CD8-positive, alpha-beta memory T cell (primary cell): ENCODE measurements around the gene NAP1L1. TPM values are rescaled to one million over a fixed set of nuclear protein-coding genes. Genes with fewer than 3 reads are reported as not detected.

Experiments
- CTCF ChIA-PET: fragments of 350-600 bp; sonication (Branson Sonifier 250); formaldehyde crosslinking; loops from one replicate; lab custom pipeline; 2021; ENCODE audit warnings: antibody characterized with exemption; lab: Charles Lee
- POLR2A ChIA-PET: fragments of 350-600 bp; sonication (Branson Sonifier 250); formaldehyde crosslinking; loops from one replicate; lab custom pipeline; 2021; ENCODE audit warnings: antibody characterized with exemption; lab: Charles Lee
- DNase-seq, 5 donors: peaks; one replicate each; pipeline versions ENCODE4 v3.0.0 to v3.0.0-alpha.2; 2020 to 2022; ENCODE audit warnings: mixed read lengths in 1 of 5
- H3K27ac ChIP-seq: one replicate; pipeline ENCODE4 v1.7.0; 2013; ENCODE audit warnings: low read depth, mild to moderate bottlenecking, low read length, moderate library complexity
- H3K27me3 ChIP-seq: 2 replicates; pipeline ENCODE4 v1.7.0; 2013; ENCODE audit warnings: low read length, mild to moderate bottlenecking; ENCODE audit not compliant: insufficient read depth, poor library complexity, severe bottlenecking
- H3K36me3 ChIP-seq: 2 replicates; pipeline ENCODE4 v1.7.0; 2013; ENCODE audit warnings: mild to moderate bottlenecking, low read length, moderate library complexity; ENCODE audit not compliant: insufficient read depth
- H3K4me1 ChIP-seq: 2 replicates; pipeline ENCODE4 v1.7.0; 2013; ENCODE audit warnings: mild to moderate bottlenecking, low read length, moderate library complexity; ENCODE audit not compliant: insufficient read depth
- H3K4me3 ChIP-seq: 2 replicates; pipeline ENCODE4 v1.7.0; 2013; ENCODE audit warnings: mild to moderate bottlenecking, low read length
- H3K9me3 ChIP-seq: 2 replicates; pipeline ENCODE4 v1.7.0; 2013; ENCODE audit warnings: mild to moderate bottlenecking, low read length
- H3K27ac Mint-ChIP-seq, 8 donors: one replicate each; pipeline ENCODE4 v1.8.0; 2020 to 2021; ENCODE audit warnings: mixed read lengths in 8 of 8, mild to moderate bottlenecking in 6 of 8, inconsistent platforms in 3 of 8, moderate library complexity in 3 of 8
- H3K27me3 Mint-ChIP-seq, 2 donors: one replicate each; pipeline ENCODE4 v1.8.0; 2020 to 2021; ENCODE audit warnings: mixed read lengths in 2 of 2, mild to moderate bottlenecking in 1 of 2, moderate library complexity in 1 of 2
- H3K36me3 Mint-ChIP-seq, 3 donors: one replicate each; pipeline ENCODE4 v1.8.0; 2020 to 2021; ENCODE audit warnings: mixed read lengths in 3 of 3, inconsistent platforms in 1 of 3, mild to moderate bottlenecking in 1 of 3
- H3K4me1 Mint-ChIP-seq, 3 donors: one replicate each; pipeline ENCODE4 v1.8.0; 2020 to 2021; ENCODE audit warnings: mixed read lengths in 3 of 3, inconsistent platforms in 1 of 3, mild to moderate bottlenecking in 1 of 3
- H3K4me3 Mint-ChIP-seq, 7 donors: one replicate each; pipeline ENCODE4 v1.8.0; 2020 to 2021; ENCODE audit warnings: mixed read lengths in 7 of 7, mild to moderate bottlenecking in 6 of 7, moderate library complexity in 4 of 7, inconsistent platforms in 2 of 7
- H3K9me3 Mint-ChIP-seq, 5 donors: one replicate each; pipeline ENCODE4 v1.8.0; 2020 to 2022; ENCODE audit warnings: mixed read lengths in 5 of 5, mild to moderate bottlenecking in 3 of 5, moderate library complexity in 2 of 5, inconsistent platforms in 1 of 5
- polyA plus RNA-seq: library from polyadenylated mRNA; unstranded; fragments of 300-500 nt; fragmentation: Illumina TruSeq; gene quantifications from one replicate; pipeline ENCODE4 v1.2.3, GENCODE V29; 2021
- total RNA-seq, 2 experiments: library from RNA; stranded (reverse); gene quantifications; one replicate each; pipeline ENCODE4 v1.2.3, GENCODE V29; 2021

NAP1L1 gene
- total and polyA plus RNA-seq, 3 experiments from 2014 or later = 166 to 964 (median 926) TPM

- H3K4me1 ChIP-seq = no peaks in the 10 kb centered on the region
- H3K27ac Mint-ChIP-seq = no peak overlapping the region
- ChIA-PET POLR2A (no interaction called here), CTCF (interaction anchor here (1.3 kb wide), 1 partner anchor 623 kb away, joined by 4 read pairs; no protein-coding TSS in a partner anchor)
- peaks cover 0 to 6% (median 5%) of the 10 kb centered on the region in 3 donors for H3K4me1 Mint-ChIP-seq
- H3K4me3 Mint-ChIP-seq = no peak overlapping the region
- H3K27me3 Mint-ChIP-seq = no peaks in the 10 kb centered on the region
- no peaks in the 10 kb centered on the region for H3K36me3 ChIP-seq
- no peak overlapping the region for H3K4me3 ChIP-seq
- no peaks in the 10 kb centered on the region for H3K36me3 Mint-ChIP-seq
- H3K27ac ChIP-seq = no peak overlapping the region
- H3K9me3 ChIP-seq = no peaks in the 10 kb centered on the region
- no peaks in the 10 kb centered on the region for H3K9me3 Mint-ChIP-seq
- no peak for DNase-seq
- H3K27me3 ChIP-seq = no peaks in the 10 kb centered on the region
Observed at GRCh38 chr12:75998292-75999063, 86.0 kb downstream of the NAP1L1 start.

- no peak overlapping the region for H3K4me3 Mint-ChIP-seq
- Histone ChIP-seq H3K9me3 (no peaks in the 10 kb centered on the region), H3K4me1 (no peaks in the 10 kb centered on the region), H3K36me3 (no peaks in the 10 kb centered on the region), H3K4me3 (no peak overlapping the region), H3K27ac (no peak overlapping the region), H3K27me3 (no peaks in the 10 kb centered on the region)
- H3K9me3 Mint-ChIP-seq = no peaks in the 10 kb centered on the region
- no peak for DNase-seq
- no peaks in the 10 kb centered on the region for H3K27me3 Mint-ChIP-seq
- H3K36me3 Mint-ChIP-seq = no peaks in the 10 kb centered on the region
- no peak overlapping the region for H3K27ac Mint-ChIP-seq
- peaks cover 0 to 6% (median 5%) of the 10 kb centered on the region in 3 donors for H3K4me1 Mint-ChIP-seq
- POLR2A ChIA-PET = no interaction called here
- CTCF ChIA-PET = interaction anchor here (1.3 kb wide), 1 partner anchor 624 kb away, joined by 4 read pairs; no protein-coding TSS in a partner anchor
Observed at GRCh38 chr12:75997658-75998057, 86.8 kb downstream of the NAP1L1 start.

GRCh38 chr12:75996861-75997447 lies 87.5 kb downstream of the NAP1L1 start:
- no peak overlapping the region for H3K4me3 ChIP-seq
- DNase-seq = no peak
- no peaks in the 10 kb centered on the region for H3K36me3 ChIP-seq
- ChIA-PET POLR2A (no interaction called here), CTCF (no interaction called here)
- no peaks in the 10 kb centered on the region for H3K9me3 ChIP-seq
- Mint-ChIP-seq H3K27ac (no peak overlapping the region), H3K36me3 (no peaks in the 10 kb centered on the region), H3K27me3 (peaks cover 0 to 2% of the 10 kb centered on the region in 2 donors), H3K4me1 (peaks cover 0 to 6% (median 5%) of the 10 kb centered on the region in 3 donors), H3K4me3 (no peak overlapping the region), H3K9me3 (no peaks in the 10 kb centered on the region)
- no peak overlapping the region for H3K27ac ChIP-seq
- no peaks in the 10 kb centered on the region for H3K4me1 ChIP-seq
- no peaks in the 10 kb centered on the region for H3K27me3 ChIP-seq

GRCh38 chr12:75995691-75996090 lies 88.8 kb downstream of the NAP1L1 start:
- no peaks in the 10 kb centered on the region for H3K27me3 ChIP-seq
- no peak overlapping the region for H3K4me3 ChIP-seq
- no peak overlapping the region for H3K27ac ChIP-seq
- Mint-ChIP-seq H3K9me3 (no peaks in the 10 kb centered on the region), H3K4me3 (no peak overlapping the region), H3K36me3 (no peaks in the 10 kb centered on the region), H3K27me3 (peaks cover 0 to 4% of the 10 kb centered on the region in 2 donors), H3K27ac (peak overlapping the region in 1 of 8 donors; percentile 11), H3K4me1 (peaks cover 0 to 6% (median 5%) of the 10 kb centered on the region in 3 donors)
- H3K4me1 ChIP-seq = no peaks in the 10 kb centered on the region
- ChIA-PET CTCF (no interaction called here), POLR2A (no interaction called here)
- DNase-seq = no peak
- no peaks in the 10 kb centered on the region for H3K36me3 ChIP-seq
- H3K9me3 ChIP-seq = no peaks in the 10 kb centered on the region

- Histone ChIP-seq H3K4me1 (no peaks in the 10 kb centered on the region), H3K9me3 (no peaks in the 10 kb centered on the region), H3K27ac (no peak overlapping the region), H3K4me3 (no peak overlapping the region), H3K36me3 (no peaks in the 10 kb centered on the region), H3K27me3 (no peaks in the 10 kb centered on the region)
- Mint-ChIP-seq H3K4me3 (no peak overlapping the region), H3K4me1 (peaks cover 0 to 6% (median 5%) of the 10 kb centered on the region in 3 donors), H3K9me3 (no peaks in the 10 kb centered on the region), H3K36me3 (no peaks in the 10 kb centered on the region), H3K27me3 (peaks cover 0 to 4% of the 10 kb centered on the region in 2 donors), H3K27ac (no peak overlapping the region)
- ChIA-PET POLR2A (no interaction called here), CTCF (no interaction called here)
- no peak for DNase-seq
Observed at GRCh38 chr12:75994069-75994740, 90.3 kb downstream of the NAP1L1 start.

- DNase-seq = no peak
- CTCF ChIA-PET = no interaction called here
- Mint-ChIP-seq H3K4me1 (peaks cover 0 to 6% (median 5%) of the 10 kb centered on the region in 3 donors), H3K9me3 (peaks cover 0 to 7% (median 0%) of the 10 kb centered on the region in 5 donors), H3K27me3 (peaks cover 0 to 4% of the 10 kb centered on the region in 2 donors), H3K4me3 (no peak overlapping the region), H3K36me3 (peaks cover 0 to 12% (median 0%) of the 10 kb centered on the region in 3 donors), H3K27ac (peak overlapping the region in 1 of 8 donors; percentile 14)
- no peaks in the 10 kb centered on the region for H3K36me3 ChIP-seq
- H3K4me3 ChIP-seq = no peak overlapping the region
- H3K27me3 ChIP-seq = no peaks in the 10 kb centered on the region
- H3K27ac ChIP-seq = no peak overlapping the region
- H3K9me3 ChIP-seq = no peaks in the 10 kb centered on the region
- POLR2A ChIA-PET = no interaction called here
- no peaks in the 10 kb centered on the region for H3K4me1 ChIP-seq
Observed at GRCh38 chr12:75991753-75992152, 92.7 kb downstream of the NAP1L1 start.

- H3K36me3 Mint-ChIP-seq = peaks cover 0 to 12% (median 0%) of the 10 kb centered on the region in 3 donors
- Histone ChIP-seq H3K9me3 (no peaks in the 10 kb centered on the region), H3K36me3 (no peaks in the 10 kb centered on the region), H3K4me1 (no peaks in the 10 kb centered on the region), H3K27ac (no peak overlapping the region), H3K4me3 (no peak overlapping the region), H3K27me3 (no peaks in the 10 kb centered on the region)
- ChIA-PET CTCF (interaction anchor here (0.8 kb wide), 1 partner anchor 12 kb away, joined by 3 read pairs; no protein-coding TSS in a partner anchor), POLR2A (no interaction called here)
- H3K9me3 Mint-ChIP-seq = peaks cover 0 to 7% (median 0%) of the 10 kb centered on the region in 5 donors
- H3K4me3 Mint-ChIP-seq = no peak overlapping the region
- DNase-seq = no peak
- peaks cover 0 to 4% of the 10 kb centered on the region in 2 donors for H3K27me3 Mint-ChIP-seq
- H3K27ac Mint-ChIP-seq = no peak overlapping the region
- peaks cover 3 to 13% (median 9%) of the 10 kb centered on the region in 3 donors for H3K4me1 Mint-ChIP-seq
Observed at GRCh38 chr12:75990189-75990912, 94.1 kb downstream of the NAP1L1 start.
